Pons (tissue), 1 donor: ENCODE results near the gene NEK11.

Source experiments
- DNase-seq: peaks from one replicate; pipeline ENCODE4 v3.0.0-alpha.2; 2016; ENCODE audit warnings: low spot score

Gene NEK11

DNA sequence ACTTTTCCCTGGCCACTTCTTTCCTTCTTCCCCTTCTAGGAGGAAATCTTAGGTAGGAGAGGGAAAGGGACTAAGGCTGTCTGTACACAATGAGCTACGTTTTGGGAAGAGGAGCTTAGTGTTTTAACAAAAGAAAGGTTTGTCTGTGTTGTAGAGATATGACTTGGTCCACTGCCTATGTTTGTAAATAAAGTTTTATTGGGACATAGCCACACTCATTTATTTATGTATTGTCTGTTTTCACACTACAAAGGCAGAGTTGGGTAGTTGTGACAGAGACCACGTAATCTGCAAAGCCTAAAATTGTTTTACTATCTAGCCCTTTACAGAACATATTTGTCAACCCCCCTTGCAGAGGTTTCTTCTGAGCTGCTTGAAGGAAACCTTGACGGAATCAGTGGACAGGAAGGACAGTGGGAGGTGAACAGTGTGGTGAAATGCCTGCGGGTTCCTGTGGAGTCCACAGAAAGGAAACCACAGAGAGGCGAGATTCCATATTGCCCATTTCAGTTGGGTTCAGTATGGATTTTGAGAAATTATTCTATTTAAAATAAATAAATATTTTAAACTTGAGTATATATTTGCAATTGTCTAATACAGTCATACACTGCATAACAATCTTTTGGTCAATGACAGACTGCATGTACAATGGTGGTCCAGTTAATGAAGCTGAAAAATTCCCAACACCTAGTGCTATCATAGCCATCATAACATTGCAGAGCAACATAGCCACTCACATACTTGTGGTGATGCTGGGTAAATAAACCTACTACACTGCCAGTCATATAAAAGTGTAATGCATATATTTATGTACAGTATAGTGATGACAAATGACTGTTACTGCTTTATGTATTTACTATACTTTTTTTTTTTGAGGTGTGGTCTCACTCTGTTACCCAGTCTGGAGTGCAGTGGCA lies 197.0 kb downstream of the NEK11 start:
- DNase-seq, result no peak

DNA sequence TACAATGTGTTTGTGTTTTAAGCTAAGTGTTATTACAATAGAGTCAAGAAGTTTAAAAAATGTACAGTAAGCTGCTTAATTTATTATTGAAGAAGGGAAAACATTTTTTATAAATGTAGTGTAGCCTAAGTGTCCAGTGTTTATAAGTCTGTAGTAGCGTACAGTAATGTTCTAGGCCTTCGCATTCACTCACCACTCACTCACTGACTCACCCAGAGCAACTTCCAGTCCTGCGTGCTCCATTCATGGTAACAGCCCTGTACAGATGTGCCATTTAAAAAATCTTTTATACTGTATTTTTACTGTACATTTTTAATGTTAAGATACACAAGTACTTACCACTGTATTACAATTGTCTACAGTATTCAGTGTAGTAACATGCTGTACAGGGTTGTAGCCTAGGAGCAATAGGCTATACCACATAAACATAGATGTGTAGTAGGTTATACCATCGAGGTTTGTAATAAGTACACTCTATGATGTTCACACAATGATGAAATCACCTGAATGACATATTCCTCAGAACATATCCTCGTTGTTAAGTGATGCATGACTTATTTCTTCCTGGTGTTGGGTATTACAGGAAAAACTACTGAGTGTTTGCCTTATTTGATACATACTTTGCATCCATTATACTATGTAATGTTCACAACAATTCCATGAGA lies 198.3 kb downstream of the NEK11 start:
- no peak for DNase-seq

DNA sequence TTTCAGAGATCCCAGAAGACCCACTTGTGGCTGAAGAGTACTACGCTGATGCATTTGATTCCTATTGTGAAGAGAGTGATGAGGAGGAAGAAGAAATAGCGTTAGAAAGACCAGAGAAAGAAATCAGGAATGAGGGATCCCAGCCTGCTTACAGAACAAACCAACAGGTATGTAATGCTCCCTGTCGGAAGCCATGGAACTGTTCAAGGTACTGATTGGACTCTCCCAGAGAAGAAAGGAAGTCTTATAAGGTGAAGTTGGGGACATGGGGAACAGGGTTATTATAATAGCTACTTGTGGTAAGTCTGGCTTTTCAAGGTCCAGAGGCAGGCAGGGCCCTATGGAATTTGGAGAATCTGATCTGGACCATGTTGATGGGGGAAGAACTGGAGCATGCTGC lies 201.8 kb downstream of the NEK11 start:
- DNase-seq, result no peak

DNA sequence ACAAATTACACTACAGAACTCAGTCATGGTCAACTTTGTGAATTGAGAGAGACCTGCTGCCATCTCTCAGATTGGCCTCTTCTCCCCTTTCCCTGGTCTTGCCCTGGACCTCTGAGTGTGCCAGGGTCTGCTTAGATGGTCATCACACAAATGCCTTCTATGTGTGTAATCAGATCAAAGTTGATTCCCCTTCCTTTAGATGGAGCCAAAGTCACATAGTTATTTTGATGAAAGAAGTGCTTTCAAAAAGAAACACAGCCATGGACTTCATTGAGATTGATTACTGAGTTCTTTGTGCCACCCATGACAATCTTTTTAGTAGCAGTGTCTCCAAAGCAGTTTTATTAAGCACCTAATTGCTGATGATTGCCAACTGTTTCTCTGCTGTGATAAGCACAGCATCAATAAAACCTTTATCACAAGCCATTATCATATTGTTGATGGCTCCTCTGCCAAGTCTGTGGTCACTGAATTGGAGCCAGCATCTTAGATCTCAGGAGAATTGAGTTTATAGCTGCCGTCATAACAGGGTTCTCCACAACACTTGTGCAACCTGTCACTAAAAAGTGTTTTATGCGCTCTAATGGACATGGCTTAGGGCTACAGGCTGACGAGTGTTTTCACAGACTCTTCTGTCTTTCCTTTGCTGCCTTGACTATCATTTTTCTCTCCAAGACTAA lies 205.2 kb downstream of the NEK11 start:
- DNase-seq, result peak; percentile 21

DNA sequence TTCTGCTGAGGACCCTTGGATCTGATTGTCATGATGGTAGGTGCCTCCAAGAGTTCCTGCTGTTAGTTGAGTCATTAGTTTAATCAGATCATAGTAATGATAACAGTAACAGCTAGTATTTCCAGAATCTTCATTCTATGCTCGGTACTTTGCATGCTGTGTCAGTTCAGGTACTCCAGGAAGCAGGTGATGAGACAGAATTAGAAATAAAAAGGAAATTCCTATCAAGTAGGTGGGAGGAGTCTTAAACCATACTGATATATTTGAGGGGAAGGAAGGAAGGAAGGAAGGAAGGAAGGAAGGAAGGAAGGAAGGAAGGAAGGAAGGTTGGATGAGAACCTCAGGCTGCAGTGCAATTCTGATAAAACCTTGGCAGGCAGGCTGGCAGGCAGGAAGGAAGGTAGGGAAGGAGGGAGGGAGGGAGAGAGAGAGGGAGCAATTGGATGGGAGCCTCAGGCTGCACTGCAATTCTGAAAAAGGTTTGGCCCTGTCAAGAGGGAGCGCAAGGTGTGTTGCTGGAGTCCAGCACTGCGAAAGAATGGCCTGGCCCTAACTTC lies 206.1 kb downstream of the NEK11 start:
- no peak for DNase-seq

DNA sequence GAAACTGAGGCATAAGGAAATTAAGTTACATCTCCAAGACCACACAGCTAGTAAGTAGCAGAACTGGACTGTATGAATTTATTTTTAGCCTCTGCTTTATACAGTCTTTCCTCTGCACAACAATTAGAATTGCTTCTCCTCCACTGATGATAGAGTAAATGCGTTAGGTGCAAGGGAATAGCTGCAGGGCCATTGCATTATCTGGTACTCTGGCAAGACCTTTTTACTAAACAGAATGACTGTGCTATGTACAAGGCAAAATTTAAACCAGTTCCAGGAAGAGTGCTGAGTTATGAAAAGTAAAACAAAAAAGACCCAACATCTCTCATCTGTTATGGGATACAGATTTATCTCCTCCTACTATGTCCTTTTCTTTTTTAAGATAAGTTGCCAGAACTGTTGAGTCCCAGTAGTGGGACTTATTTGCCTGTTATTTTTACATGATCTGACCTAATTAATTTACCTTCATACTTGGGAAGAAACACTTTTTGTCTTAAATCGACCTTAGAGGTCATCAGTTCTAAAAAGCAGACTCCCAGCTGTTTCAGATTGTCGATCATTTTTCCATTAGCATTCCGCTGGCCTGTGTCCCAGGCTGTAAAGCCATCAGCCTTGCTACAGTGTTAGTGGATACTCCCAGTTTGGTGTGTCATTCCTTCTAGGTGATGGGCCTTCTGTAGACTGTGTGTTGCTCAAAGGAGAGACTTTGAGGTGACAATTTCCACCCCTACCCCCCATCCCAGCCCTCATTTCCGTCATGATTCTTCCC lies 207.4 kb downstream of the NEK11 start:
- no peak for DNase-seq

DNA sequence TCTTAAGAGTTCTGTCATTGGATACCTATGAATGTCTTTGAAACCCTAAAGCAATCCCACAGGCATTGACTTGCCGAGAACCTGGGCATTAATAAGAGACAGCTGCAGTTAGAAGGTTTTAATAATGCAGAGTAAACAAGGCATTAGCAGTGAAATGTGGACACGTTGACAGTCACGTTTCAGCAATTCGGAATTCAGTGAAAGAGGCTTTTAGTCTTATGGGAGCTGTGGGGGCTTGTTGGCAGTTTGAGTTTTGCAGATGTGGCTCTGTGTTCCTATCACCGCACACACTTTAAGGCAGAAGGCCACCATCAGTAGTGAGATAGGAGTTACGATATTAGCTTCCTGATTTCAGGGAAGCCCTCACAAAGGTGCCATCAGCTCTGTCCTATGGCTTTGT lies 209.7 kb downstream of the NEK11 start:
- DNase-seq, result no peak

DNA sequence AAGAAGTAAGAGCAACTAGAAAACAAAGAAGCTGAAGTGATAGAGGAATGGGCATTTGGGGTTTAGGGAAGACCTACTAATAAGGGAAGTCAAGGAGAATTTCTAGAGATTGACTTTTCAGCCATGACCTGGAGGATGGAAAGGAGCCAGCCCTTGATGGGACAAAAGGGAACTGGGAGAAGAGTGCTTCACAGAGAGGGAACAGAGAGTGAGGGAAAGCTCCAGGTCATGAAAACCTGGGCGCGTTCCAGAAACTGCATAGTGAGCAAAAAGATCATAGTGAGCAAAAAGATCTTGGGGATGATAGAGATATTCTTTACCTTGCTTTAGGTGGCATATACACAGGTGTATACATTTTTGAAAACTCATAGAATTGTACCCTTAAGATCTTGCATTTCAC lies 211.8 kb downstream of the NEK11 start:
- DNase-seq, result no peak

DNA sequence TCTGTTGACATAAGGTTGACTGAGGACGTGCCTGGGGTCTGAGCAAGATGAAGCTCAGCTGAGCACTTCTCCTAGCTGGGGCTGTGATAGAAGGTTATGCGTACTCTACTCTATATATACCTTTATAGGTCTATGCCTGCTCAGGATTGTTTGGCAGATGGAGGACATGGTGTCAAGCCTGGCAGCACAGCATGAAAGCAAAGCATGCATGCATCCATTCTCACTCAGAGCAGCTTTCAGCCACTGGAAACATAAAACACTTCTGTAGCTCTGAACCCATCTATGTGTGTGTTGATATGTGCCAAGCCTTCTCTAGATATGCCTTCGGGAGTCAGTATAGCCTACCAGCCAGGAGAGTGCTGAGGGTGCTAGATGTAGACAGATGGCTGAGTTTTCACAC lies 212.6 kb downstream of the NEK11 start:
- no peak for DNase-seq

DNA sequence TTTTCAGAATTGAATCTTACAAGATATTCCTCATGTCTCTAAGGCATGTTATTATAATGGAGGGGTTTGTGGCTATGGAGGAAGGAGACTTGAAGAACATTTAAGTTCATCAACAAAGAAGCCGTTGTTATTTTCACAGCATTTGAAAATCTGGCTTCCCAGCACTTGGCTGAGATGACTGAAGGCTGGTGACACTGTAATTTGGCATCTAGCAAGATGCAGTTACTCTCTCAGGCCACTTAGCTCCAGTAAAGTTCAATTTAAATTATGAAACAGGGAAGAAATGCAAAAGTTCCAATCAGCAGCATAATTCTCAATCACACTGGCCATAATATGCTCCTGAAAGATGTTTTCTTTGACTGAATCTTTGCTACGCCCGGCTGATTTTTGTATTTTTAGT lies 215.5 kb downstream of the NEK11 start:
- peak; percentile 43 for DNase-seq

DNA sequence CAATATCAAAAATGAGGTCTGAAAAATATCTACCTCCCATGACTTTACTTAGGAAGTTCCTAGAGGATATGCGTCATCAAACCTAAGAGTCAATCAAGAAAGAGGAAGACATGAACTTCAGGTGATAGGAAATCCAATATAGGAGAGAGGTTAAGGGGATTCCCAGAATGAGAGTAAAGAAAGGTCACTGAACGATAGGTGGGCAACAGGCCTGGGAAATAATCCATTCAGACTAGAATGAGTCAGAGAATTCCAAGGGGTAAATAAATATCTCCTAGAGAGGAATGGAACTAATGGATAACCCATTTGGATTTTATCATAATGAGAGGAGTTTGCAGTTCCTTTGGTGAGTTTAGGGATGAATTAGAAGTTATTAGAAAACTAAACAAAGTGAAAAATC lies 223.8 kb downstream of the NEK11 start:
- DNase-seq, result no peak

DNA sequence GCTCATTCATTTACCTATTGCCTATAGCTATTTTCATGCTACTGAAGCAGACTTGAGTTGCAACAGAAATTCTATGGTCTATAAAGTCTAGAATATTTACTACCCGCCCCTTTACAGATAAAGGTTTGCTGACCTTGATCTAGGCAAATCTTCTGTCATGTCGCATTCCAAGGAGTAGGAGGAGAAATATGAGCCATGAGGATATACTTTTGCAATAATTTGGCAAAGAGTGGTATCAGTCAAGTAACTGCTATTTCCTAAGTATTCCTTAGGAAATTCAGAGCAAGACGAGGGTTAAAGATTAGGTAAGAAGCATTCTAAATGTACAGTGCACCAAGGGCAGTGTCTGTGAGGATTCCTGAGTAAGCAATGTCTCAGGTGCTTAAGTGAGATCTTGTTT lies 233.8 kb downstream of the NEK11 start:
- DNase-seq, result no peak

DNA sequence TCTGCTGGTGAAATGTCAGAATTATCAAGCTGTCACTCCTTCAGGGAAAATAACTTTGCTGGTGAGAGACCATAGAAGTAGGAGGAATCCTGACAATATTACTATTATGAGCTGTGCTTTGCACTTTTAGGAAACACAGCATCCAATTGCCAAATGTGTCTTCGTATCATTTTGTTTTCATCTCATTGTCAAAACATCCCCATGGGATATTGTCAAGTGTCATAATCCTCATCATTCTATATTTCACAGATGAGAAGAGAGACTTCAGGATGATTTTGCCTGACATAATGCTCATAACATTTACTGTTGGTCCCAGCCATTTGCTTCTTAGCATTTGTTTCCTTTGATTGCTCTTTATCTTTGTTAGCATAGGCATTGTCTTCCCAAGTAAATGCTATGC lies 234.4 kb downstream of the NEK11 start:
- DNase-seq, result no peak

DNA sequence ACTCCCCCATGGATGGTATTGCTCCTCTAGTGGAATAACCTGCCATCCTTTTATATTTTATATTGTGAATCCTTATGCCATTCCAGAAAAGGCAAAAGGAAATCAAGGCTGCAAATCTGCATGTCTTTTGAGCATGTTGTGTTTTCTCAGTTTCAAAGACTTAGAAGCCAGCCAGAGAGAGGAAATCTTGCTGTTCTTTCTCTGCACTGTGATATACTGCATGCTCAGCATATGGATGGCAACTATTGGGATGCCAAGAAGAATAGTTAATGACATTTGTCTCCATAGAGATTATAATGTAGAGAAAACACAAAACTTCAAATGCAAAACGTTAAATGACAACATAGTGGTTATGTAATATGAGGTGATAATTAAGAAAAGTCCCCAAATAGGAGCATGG lies 248.9 kb downstream of the NEK11 start:
- DNase-seq, result no peak

DNA sequence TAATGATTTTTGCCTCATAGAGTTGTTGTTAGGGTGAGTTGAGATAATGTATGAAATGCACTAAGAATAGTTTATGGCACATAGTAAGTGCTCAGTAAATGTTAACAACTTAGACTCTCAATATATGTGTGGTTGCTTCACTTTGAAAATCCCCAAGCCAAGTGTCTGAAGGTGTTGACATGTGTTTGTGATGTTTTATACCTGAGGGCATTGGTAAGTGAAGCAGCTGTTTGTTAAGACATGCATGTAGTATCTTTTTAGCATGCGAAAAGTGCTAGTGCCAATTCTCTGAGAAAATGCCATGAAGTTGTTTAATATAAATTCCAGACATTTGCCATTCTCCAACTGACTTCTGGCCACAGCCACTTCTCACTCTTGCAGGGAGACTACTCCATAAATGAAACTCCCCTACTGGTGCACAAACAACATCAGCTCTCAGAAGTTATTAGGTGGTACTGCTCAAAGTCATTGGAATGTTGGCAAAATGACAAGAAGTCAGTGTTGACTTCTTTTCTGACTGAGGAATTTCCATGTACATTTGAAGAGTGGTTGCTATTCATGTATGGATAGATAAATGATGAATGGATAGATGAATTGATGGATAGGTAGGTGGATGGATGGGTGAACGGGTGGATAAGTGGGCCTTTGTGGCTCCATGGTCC lies 251.3 kb downstream of the NEK11 start:
- DNase-seq, result no peak

DNA sequence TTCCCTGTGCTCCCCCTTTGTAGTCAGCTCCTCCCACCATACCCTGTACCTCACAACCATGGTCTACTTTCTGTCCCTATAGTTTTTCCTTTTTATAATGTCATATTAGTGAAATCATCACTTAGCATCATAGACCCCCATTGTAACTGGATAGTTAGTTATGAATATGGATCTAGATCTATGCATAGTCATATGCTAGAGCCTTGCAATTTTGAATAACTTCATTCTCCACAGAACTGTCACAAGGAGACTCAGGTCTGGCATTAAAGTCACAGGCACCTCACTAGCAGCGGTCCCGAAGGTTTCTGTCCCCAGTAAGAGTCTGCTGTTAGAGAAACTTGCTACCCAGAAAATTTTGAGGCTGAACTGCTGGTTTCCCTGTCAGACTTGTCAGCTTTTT lies 252.9 kb downstream of the NEK11 start:
- DNase-seq, result no peak

DNA sequence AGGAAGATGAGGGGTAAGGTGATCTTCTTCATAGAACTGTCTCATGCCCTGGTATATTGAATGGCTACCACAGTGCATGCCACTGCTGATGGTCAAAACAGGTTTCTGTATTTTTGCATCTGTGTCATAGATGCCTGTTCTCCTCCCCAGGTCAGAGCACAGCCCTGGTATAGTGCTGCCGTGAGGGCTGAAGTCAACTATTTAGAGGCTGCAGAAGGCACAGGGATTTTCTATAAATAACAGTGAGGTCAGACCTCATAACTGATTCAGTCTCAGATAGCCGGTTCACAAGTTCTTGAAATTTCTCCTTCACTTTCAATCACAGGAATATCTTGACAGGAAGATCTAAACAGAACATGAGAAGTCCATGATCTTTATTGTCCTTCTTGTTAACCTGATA lies 255.7 kb downstream of the NEK11 start:
- no peak for DNase-seq

DNA sequence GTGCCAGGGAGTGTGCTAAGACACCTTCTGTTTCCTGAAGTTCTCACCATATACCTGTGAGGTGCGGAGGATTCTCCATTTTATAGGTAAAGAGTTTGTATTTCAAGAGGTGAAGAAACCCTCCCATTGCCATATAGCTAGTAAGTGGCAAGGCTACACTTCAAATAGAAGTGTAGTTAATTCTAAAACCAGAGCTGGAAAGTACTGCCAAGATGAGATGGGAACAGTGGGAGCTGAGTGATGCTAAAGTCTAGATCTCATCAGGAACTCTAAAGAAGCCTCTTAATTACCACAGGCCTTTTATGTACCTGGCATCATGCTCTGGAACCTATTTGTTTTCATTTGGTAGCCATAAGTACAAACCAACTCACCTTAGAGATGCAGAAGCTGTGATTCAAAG lies 256.3 kb downstream of the NEK11 start:
- no peak for DNase-seq

DNA sequence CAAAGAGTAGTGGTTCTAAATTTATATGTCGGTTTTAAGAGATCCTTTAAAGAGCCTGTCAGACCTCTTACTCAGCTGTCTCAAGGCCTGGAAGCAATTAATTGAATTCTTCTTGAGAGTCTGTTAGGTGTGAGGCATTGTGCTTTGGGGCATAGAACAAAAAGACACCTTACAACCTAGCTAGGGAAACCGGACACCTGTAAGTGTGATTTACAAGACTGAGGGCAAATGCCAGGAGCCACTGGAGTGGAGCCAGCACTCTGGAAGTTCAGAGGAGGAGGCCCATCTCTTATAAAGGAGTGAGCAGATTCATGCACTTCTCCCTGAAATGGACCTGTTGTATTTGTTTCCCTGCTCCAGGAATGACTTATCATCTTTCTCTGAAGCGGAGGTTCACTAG lies 257.2 kb downstream of the NEK11 start:
- DNase-seq, result no peak

DNA sequence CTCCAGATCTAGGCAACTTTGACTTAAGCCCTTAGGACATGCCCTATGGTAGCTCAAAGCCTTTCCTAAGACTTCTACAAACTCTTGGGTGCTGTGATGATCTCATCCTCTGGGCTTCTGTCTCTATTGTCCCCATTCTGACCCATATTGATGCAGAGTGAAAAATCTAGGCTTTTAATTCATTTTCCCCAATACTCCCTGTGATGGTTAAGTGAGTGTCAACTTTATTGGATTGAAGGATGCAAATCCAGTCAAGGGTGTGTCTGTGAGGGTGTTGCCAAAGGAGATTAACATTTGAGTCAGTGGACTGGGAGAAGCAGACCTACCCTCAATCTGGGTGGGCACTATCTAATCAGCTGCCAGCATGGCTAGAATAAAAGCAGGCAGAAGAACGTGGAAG lies 257.6 kb downstream of the NEK11 start:
- DNase-seq, result no peak

DNA sequence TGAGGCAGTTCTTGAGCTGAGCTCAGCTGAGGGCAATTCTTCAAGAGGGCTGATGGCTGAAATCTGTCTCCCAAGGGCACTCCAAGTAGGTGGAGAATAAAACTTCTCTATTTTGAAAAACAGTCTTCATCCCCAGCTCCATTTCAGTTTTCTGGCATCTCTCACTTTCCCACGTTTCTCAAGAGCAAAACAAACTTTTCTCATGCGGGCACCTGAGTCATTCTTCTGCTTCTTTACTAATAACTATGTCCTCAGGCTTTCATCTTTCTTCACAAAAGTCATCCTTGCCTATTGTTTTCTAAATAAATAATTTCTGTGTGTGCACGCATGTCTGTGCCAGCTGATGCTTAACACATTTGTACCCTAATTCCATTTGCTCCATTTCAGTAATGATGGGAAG lies 258.8 kb downstream of the NEK11 start:
- no peak for DNase-seq
